GM10248 (cell line): ENCODE results near the gene ZNF165.
A peak's percentile ranks its signal among the peaks of the same experiment; 100 is the strongest.

Source experiments
- CTCF ChIA-PET: fragments of 300-600 bp; sonication (Branson Sonifier 250); formaldehyde crosslinking; extraction: SDS; loops from one replicate; lab custom pipeline; 2021; ENCODE audit warnings: antibody characterized with exemption; lab: Yijun Ruan, JAX
- POLR2A ChIA-PET: fragments of 350-650 bp; sonication (Branson Sonifier 250); formaldehyde crosslinking; extraction: SDS; loops from one replicate; lab custom pipeline; 2020; ENCODE audit warnings: antibody characterized with exemption; lab: Yijun Ruan, JAX
- DNase-seq: peaks from one replicate; pipeline ENCODE4 v3.0.0; 2012; ENCODE audit errors: extremely low spot score
- CTCF ChIP-seq: IDR thresholded peaks from 2 replicates; pipeline ENCODE4 v1.5.1; 2012; ENCODE audit warnings: mild to moderate bottlenecking, low read depth; ENCODE audit errors: extremely low read depth, missing control alignments, control extremely low read depth

Gene ZNF165

GRCh38 chr6:28104392-28105244 is 24.2 kb downstream of the ZNF165 start:
- POLR2A ChIA-PET: interaction anchor here (0.7 to 1.0 kb wide), 4 partner anchors 21 to 212 kb away, joined by 3 read pairs; partner anchors contain the start of gene ZNF165
- TF ChIP-seq CTCF: peak; percentile 50
- peak; percentile 92 for DNase-seq
- CTCF ChIA-PET: interaction anchor here (0.8 to 2.2 kb wide), 17 partner anchors 8 to 819 kb away, joined by 3 to 20 read pairs (median 5); partner anchors contain the start of genes TRIM27 and ZSCAN16

GRCh38 chr6:28105245-28105639 is 24.9 kb downstream of the ZNF165 start:
- CTCF ChIA-PET: interaction anchor here (0.8 to 2.2 kb wide), 17 partner anchors 8 to 819 kb away, joined by 3 to 20 read pairs (median 5); partner anchors contain the start of genes TRIM27 and ZSCAN16
- DNase-seq: peak; percentile 29
- POLR2A ChIA-PET: interaction anchor here (0.8 to 1.0 kb wide), 3 partner anchors 20 to 27 kb away, joined by 3 read pairs; partner anchors contain the start of gene ZNF165
- TF ChIP-seq CTCF: peak; percentile 13

GRCh38 chr6:28107506-28107905 is 27.1 kb downstream of the ZNF165 start:
- ChIA-PET POLR2A (no interaction called here), CTCF (interaction anchor here (1.0 to 2.6 kb wide), 3 partner anchors 10 to 18 kb away, joined by 3 to 9 read pairs (median 3); no protein-coding TSS in a partner anchor)
- no peak for TF ChIP-seq CTCF
- DNase-seq: no peak

- POLR2A ChIA-PET: no interaction called here
- CTCF ChIA-PET: interaction anchor here (0.6 to 1.0 kb wide), 3 partner anchors 34 to 206 kb away, joined by 3 read pairs; no protein-coding TSS in a partner anchor
- TF ChIP-seq CTCF: no peak
Measured at GRCh38 chr6:28111964-28112363, 31.6 kb downstream of the ZNF165 start.

GRCh38 chr6:28115799-28116198 is 35.4 kb downstream of the ZNF165 start:
- CTCF ChIA-PET: interaction anchor here (1.6 to 4.5 kb wide), 3 partner anchors 11 to 240 kb away, joined by 5 to 20 read pairs (median 6); no protein-coding TSS in a partner anchor
- POLR2A ChIA-PET: no interaction called here
- DNase-seq: no peak
- no peak for TF ChIP-seq CTCF

More at GRCh38 chr6:28111964-28112363, 31.6 kb downstream of the ZNF165 start:
- DNase-seq: no peak

GRCh38 chr6:28117386-28118050 is 37.1 kb downstream of the ZNF165 start:
- DNase-seq: no peak
- CTCF ChIA-PET: interaction anchor here (1.4 to 4.5 kb wide), 4 partner anchors 9 to 94 kb away, joined by 4 to 20 read pairs (median 6); no protein-coding TSS in a partner anchor
- POLR2A ChIA-PET: no interaction called here
- TF ChIP-seq CTCF: no peak
